ENCODE measurements around the gene EFHD1.

EFHD1 gene

GRCh38 chr2:232697059-232697806 is 63.8 kb downstream of the EFHD1 start, which contains the start of gene GIGYF2:
Gene GIGYF2 (plus strand): TSS chr2:232697331. CDS start chr2:232735198, 37,867 bp downstream.
- H3K4me3 ChIP-seq (ENCODE audit: control insufficient read depth, low read depth, low read length): peak within 1 kb of the TSS; percentile 95

GRCh38 chr2:232697807-232698110 is 64.4 kb downstream of the EFHD1 start:
- peak overlapping the region; percentile 95 for H3K4me3 ChIP-seq (ENCODE audit: control insufficient read depth, low read depth, low read length)
- TF ChIP-seq CTCF (conservative IDR thresholded peaks at IDR 0.05; ENCODE audit: control insufficient read depth, insufficient read depth, low read depth, low read length): no peak
- DNase-seq (ENCODE audit: low read depth): no peak

More at GRCh38 chr2:232697059-232697806, 63.8 kb downstream of the EFHD1 start, which contains the start of gene GIGYF2:
- DNase-seq (ENCODE audit: low read depth): peak; percentile 93
- no peak for TF ChIP-seq CTCF (conservative IDR thresholded peaks at IDR 0.05; ENCODE audit: control insufficient read depth, insufficient read depth, low read depth, low read length)

- no peak for TF ChIP-seq CTCF (conservative IDR thresholded peaks at IDR 0.05; ENCODE audit: control insufficient read depth, insufficient read depth, low read depth, low read length)
- H3K4me3 ChIP-seq (ENCODE audit: control insufficient read depth, low read depth, low read length): peak overlapping the region; percentile 95
- DNase-seq (ENCODE audit: low read depth): peak; percentile 14
Measured at GRCh38 chr2:232698556-232699091, 65.2 kb downstream of the EFHD1 start.

- peak overlapping the region; percentile 95 for H3K4me3 ChIP-seq (ENCODE audit: control insufficient read depth, low read depth, low read length)
Measured at GRCh38 chr2:232699110-232699509, 65.7 kb downstream of the EFHD1 start.

GRCh38 chr2:232700154-232700553 is 66.8 kb downstream of the EFHD1 start:
- no peak for DNase-seq (ENCODE audit: low read depth)
- no peak for TF ChIP-seq CTCF (conservative IDR thresholded peaks at IDR 0.05; ENCODE audit: control insufficient read depth, insufficient read depth, low read depth, low read length)
- no peak overlapping the region for H3K4me3 ChIP-seq (ENCODE audit: control insufficient read depth, low read depth, low read length)

More at GRCh38 chr2:232699110-232699509, 65.7 kb downstream of the EFHD1 start:
- no peak for DNase-seq (ENCODE audit: low read depth)
- no peak for TF ChIP-seq CTCF (conservative IDR thresholded peaks at IDR 0.05; ENCODE audit: control insufficient read depth, insufficient read depth, low read depth, low read length)

- DNase-seq (ENCODE audit: low read depth): no peak
- TF ChIP-seq CTCF (conservative IDR thresholded peaks at IDR 0.05; ENCODE audit: control insufficient read depth, insufficient read depth, low read depth, low read length): no peak
Measured at GRCh38 chr2:232707076-232707475, 73.7 kb downstream of the EFHD1 start.

More at GRCh38 chr2:232707076-232707475, 73.7 kb downstream of the EFHD1 start:
- no peak overlapping the region for H3K4me3 ChIP-seq (ENCODE audit: control insufficient read depth, low read depth, low read length)
